A549 (cell line): Measurements from ENCODE around the gene CELSR1. TPM values are rescaled to one million over a fixed set of nuclear protein-coding genes. Genes with fewer than 3 reads are reported as not detected.
"Not testable (repeated sequence)": the region's sequence is repeated elsewhere in the genome, so short reads cannot be mapped to it uniquely, and the experiment has no call there.

Source experiments
- ATAC-seq, 2 experiments: fragments of 200-7000 bp in 1 of 2; fragments of >200 bp in 1 of 2; cut with Nextera tagmentation in 1 of 2; cut with Tn5 transposase in 1 of 2; 3 replicates each; pipeline versions ENCODE4 v1.8.0 to v1.9.1; 2018 to 2020; ENCODE audit warnings: mild to moderate bottlenecking in 1 of 2, moderate library complexity in 1 of 2
- CTCF ChIA-PET: fragments of 300-600 bp; sonication (Branson Sonifier 250); formaldehyde crosslinking; extraction: SDS; loops from one replicate; lab custom pipeline; 2021; ENCODE audit warnings: antibody characterized with exemption, inconsistent platforms; lab: Yijun Ruan, JAX
- POLR2A ChIA-PET: fragments of 350-600 bp; formaldehyde crosslinking; extraction: SDS; loops from one replicate; lab custom pipeline; 2021; ENCODE audit warnings: antibody characterized with exemption, inconsistent platforms; lab: Yijun Ruan, JAX
- DNase-seq, 2 experiments: peaks; one replicate each; pipeline versions ENCODE4 v3.0.0 to v3.0.0-alpha.2; 2011 to 2016; ENCODE audit warnings: low read depth in 1 of 2, low spot score in 1 of 2
- FAIRE-seq: peaks from 2 replicates; lab custom pipeline; 2011; peaks lifted over from hg19 to GRCh38; lab: Jason Lieb, UNC
- H3K27ac ChIP-seq, 2 experiments: fragments of >200 bp; sonication (Bioruptor Twin); formaldehyde crosslinking; 3 replicates each; pipeline ENCODE4 v1.5.1; 2016 to 2017
- H3K4me1 ChIP-seq: fragments of >200 bp; sonication (Bioruptor Twin); formaldehyde crosslinking; 3 replicates; pipeline ENCODE4 v1.6.1; 2016
- H3K4me2 ChIP-seq: fragments of >200 bp; sonication (Bioruptor Twin); formaldehyde crosslinking; 3 replicates; pipeline ENCODE4 v1.6.1; 2016
- H3K4me3 ChIP-seq: fragments of >200 bp; sonication (Bioruptor Twin); formaldehyde crosslinking; 3 replicates; pipeline ENCODE4 v1.5.1; 2016
- H3K9me3 ChIP-seq: fragments of >200 bp; sonication (Bioruptor Twin); formaldehyde crosslinking; 3 replicates; pipeline ENCODE4 v1.6.1; 2016
- CHD4 ChIP-seq: fragments of 200-600 bp; sonication (generic); IDR thresholded peaks from 2 replicates; pipeline ENCODE4 v1.6.1; 2016; ENCODE audit warnings: antibody characterized with exemption, mild to moderate bottlenecking, borderline replicate concordance
- CTCF ChIP-seq: fragments of >200 bp; sonication (Bioruptor Twin); formaldehyde crosslinking; IDR thresholded peaks from 3 replicates; pipeline ENCODE4 v1.5.1; 2016
- EHMT2 ChIP-seq: fragments of 200-600 bp; sonication (generic); IDR thresholded peaks from 2 replicates; pipeline ENCODE4 v1.6.1; 2016; ENCODE audit warnings: antibody characterized with exemption, low read depth, mild to moderate bottlenecking, moderate library complexity
- FOXS1 ChIP-seq: fragments of 250-450 bp; sonication (Bioruptor Pico); IDR thresholded peaks from 2 replicates; pipeline ENCODE4 v1.5.0; 2020; ENCODE audit warnings: mild to moderate bottlenecking, moderate library complexity
- HDAC2 ChIP-seq: fragments of 200-600 bp; sonication (generic); IDR thresholded peaks from 2 replicates; pipeline ENCODE4 v1.6.1; 2016
- HMGXB4 ChIP-seq: fragments of 250-450 bp; sonication (Bioruptor Pico); IDR thresholded peaks from 2 replicates; pipeline ENCODE4 v1.5.0; 2021; ENCODE audit warnings: mild to moderate bottlenecking, moderate library complexity, borderline replicate concordance
- NR3C1 ChIP-seq: fragments of >200 bp; sonication (Bioruptor Twin); formaldehyde crosslinking; IDR thresholded peaks from 3 replicates; pipeline ENCODE4 v1.6.1; 2017
- PHF8 ChIP-seq: fragments of 200-600 bp; sonication (generic); IDR thresholded peaks from 2 replicates; pipeline ENCODE4 v1.6.1; 2016; ENCODE audit warnings: low read depth, mild to moderate bottlenecking, antibody characterized with exemption, moderate library complexity, borderline replicate concordance
- RAD21 ChIP-seq, 2 experiments: fragments of >200 bp in 1 of 2; sonication (Bioruptor Twin) in 1 of 2; formaldehyde crosslinking in 1 of 2; IDR thresholded peaks in 1 of 2; conservative IDR thresholded peaks in 1 of 2; 2 replicates in 1 of 2; 3 replicates in 1 of 2; pipeline ENCODE4 v1.6.1; 2012 to 2018; ENCODE audit warnings: inconsistent platforms in 1 of 2
- SMC3 ChIP-seq: fragments of >200 bp; sonication (Bioruptor Twin); formaldehyde crosslinking; IDR thresholded peaks from 3 replicates; pipeline ENCODE4 v1.6.1; 2018; ENCODE audit warnings: inconsistent platforms
- SREBF2 ChIP-seq: fragments of 450-650 bp; IDR thresholded peaks from 2 replicates; pipeline ENCODE4 v1.6.1; 2014; ENCODE audit warnings: mild to moderate bottlenecking, moderate library complexity
- TFCP2L1 ChIP-seq: fragments of 250-450 bp; sonication (Bioruptor Pico); IDR thresholded peaks from 2 replicates; pipeline ENCODE4 v1.5.0; 2021; ENCODE audit warnings: mild to moderate bottlenecking
- ZNF302 ChIP-seq: fragments of 250-450 bp; sonication (Bioruptor Pico); IDR thresholded peaks from 2 replicates; pipeline ENCODE4 v1.9.0; 2021; ENCODE audit warnings: inconsistent platforms, mild to moderate bottlenecking, moderate library complexity
- ZSCAN20 ChIP-seq: fragments of 250-450 bp; sonication (Bioruptor Pico); IDR thresholded peaks from 2 replicates; pipeline ENCODE4 v1.8.0; 2022; ENCODE audit warnings: mild to moderate bottlenecking, moderate library complexity
- WGBS: methylation state at CpG from one replicate; pipeline ENCODE4 v1.1.6; 2017; ENCODE audit errors: missing lambda C conversion rate; 5-methylcytosine and 5-hydroxymethylcytosine counted together
- polyA plus RNA-seq, 4 experiments: library from polyadenylated mRNA; depleted of rRNA in 3 of 4; stranded (reverse); fragments of >200 nt; fragmentation: RNase III in 1 of 4; extraction: RNeasy Plus Mini Kit Qiagen cat#74134 plus additional on column Dnase treatment in 1 of 4; gene quantifications; 2 replicates in 3 of 4; 3 replicates in 1 of 4; pipeline ENCODE4 v1.2.3, GENCODE V29; 2011 to 2017
- TF ChIP-seq, protein P1 (sequence below): fragments of >200 bp; sonication (Bioruptor Twin); formaldehyde crosslinking; IDR thresholded peaks from 3 replicates; pipeline ENCODE4 v1.6.1; 2016
- TF ChIP-seq, protein P2 (sequence below): fragments of 250-450 bp; sonication (Bioruptor Pico); IDR thresholded peaks from 2 replicates; pipeline ENCODE4 v1.5.0; 2020; ENCODE audit warnings: low read depth, mild to moderate bottlenecking, moderate library complexity

CELSR1 gene
- polyA plus RNA-seq, 2 of the 4 experiments (the other 2 are of a cell fraction) = 15.3 to 31.8 TPM

- POLR2A ChIA-PET = no interaction called here
- Histone ChIP-seq H3K9me3 (no peaks in the 10 kb centered on the region), H3K27ac (peak overlapping the region in 1 of 2 experiments; percentile 45; a peak in 2 of 6 replicates), H3K4me1 (peaks cover 23% of the 10 kb centered on the region), H3K4me2 (no peak overlapping the region), H3K4me3 (no peak overlapping the region)
- ATAC-seq (no peak), FAIRE-seq (no peak), DNase-seq (no peak)
- WGBS = 87% methylated on average over 19 of the region's 22 CpGs
- TF ChIP-seq EHMT2 = no peak
- TF ChIP-seq ZSCAN20 = no peak
- TF ChIP-seq CHD4 = no peak
- no peak for TF ChIP-seq HDAC2
- TF ChIP-seq SMC3 = no peak
- no peak for TF ChIP-seq CTCF
- CTCF ChIA-PET = interaction anchor here (0.6 to 1.5 kb wide), 2 partner anchors 150 to 161 kb away, joined by 3 to 5 read pairs; no protein-coding TSS in a partner anchor
Observed at GRCh38 chr22:46517255-46517761, 20.1 kb downstream of the CELSR1 start.

DNA sequence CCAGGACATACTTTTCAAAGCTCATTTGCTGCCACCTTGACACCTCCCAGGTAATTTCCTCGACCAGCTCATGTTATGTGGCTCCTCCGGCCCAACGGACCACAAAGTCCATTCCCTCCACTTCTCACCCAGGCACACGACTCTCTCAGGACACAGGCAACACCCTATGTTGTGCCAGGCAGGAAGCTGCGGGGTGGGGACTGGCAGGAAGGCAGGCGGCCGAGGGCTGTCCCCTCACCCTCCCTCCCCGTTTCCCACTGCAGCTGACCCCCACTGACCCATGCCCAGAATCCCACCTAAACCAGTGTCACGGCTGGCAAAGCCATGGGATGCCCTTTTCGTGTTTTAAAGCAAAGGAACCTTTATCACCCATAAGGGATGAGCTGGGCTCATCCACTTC, 20.8 kb downstream of the CELSR1 start:
- no peak for DNase-seq
- TF ChIP-seq, protein P1, sequence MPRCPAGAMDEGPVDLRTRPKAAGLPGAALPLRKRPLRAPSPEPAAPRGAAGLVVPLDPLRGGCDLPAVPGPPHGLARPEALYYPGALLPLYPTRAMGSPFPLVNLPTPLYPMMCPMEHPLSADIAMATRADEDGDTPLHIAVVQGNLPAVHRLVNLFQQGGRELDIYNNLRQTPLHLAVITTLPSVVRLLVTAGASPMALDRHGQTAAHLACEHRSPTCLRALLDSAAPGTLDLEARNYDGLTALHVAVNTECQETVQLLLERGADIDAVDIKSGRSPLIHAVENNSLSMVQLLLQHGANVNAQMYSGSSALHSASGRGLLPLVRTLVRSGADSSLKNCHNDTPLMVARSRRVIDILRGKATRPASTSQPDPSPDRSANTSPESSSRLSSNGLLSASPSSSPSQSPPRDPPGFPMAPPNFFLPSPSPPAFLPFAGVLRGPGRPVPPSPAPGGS = no peak
- TF ChIP-seq SREBF2 (no peak), SMC3 (no peak), TFCP2L1 (CRISPR knock-in tag) (no peak), NR3C1 (no peak), EHMT2 (no peak), PHF8 (no peak), FOXS1 (CRISPR knock-in tag) (no peak), CHD4 (no peak), ZNF302 (CRISPR knock-in tag) (no peak), HMGXB4 (no peak), RAD21 (conservative IDR thresholded peaks at IDR 0.05 in 1 of 2, IDR thresholded peaks at IDR 0.05 in 1 of 2) (no peak)
- TF ChIP-seq, protein P2, sequence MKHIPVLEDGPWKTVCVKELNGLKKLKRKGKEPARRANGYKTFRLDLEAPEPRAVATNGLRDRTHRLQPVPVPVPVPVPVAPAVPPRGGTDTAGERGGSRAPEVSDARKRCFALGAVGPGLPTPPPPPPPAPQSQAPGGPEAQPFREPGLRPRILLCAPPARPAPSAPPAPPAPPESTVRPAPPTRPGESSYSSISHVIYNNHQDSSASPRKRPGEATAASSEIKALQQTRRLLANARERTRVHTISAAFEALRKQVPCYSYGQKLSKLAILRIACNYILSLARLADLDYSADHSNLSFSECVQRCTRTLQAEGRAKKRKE (CRISPR knock-in tag) = no peak
- no peak for FAIRE-seq
- Histone ChIP-seq H3K4me1 (peaks cover 23% of the 10 kb centered on the region), H3K4me3 (no peak overlapping the region), H3K9me3 (no peaks in the 10 kb centered on the region), H3K4me2 (no peak overlapping the region), H3K27ac (peak overlapping the region in 1 of 2 experiments; percentile 45; a peak in 2 of 6 replicates)
- ChIA-PET CTCF (interaction anchor here (1.0 to 1.5 kb wide), 2 partner anchors 14 to 149 kb away, joined by 4 to 5 read pairs; no protein-coding TSS in a partner anchor), POLR2A (no interaction called here)
- 100% methylated on average over 3 of the region's 10 CpGs for WGBS
- ATAC-seq = no peak

DNA sequence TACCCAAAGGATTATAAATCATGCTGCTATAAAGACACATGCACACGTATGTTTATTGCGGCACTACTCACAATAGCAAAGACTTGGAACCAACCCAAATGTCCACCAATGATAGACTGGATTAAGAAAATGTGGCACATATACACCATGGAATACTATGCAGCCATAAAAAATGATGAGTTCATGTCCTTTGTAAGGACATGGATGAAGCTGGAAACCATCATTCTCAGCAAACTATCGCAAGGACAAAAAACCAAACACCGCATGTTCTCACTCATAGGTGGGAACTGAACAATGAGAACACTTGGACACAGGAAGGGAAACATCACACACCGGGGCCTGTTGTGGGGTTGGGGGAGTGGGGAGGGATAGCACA, 21.3 kb downstream of the CELSR1 start:
- H3K4me3 ChIP-seq, H3K4me2 ChIP-seq, FAIRE-seq, H3K9me3 ChIP-seq, DNase-seq, H3K27ac ChIP-seq, ATAC-seq, POLR2A ChIA-PET: not testable (repeated sequence)
- WGBS = 92% methylated on average over 4 of the region's 5 CpGs
- CTCF ChIA-PET = interaction anchor here (1.0 to 1.5 kb wide), 2 partner anchors 14 to 148 kb away, joined by 4 to 5 read pairs; no protein-coding TSS in a partner anchor
- H3K4me1 ChIP-seq = peaks cover 23% of the 10 kb centered on the region
